Measurements from ENCODE around the gene CCDC187.

DNA sequence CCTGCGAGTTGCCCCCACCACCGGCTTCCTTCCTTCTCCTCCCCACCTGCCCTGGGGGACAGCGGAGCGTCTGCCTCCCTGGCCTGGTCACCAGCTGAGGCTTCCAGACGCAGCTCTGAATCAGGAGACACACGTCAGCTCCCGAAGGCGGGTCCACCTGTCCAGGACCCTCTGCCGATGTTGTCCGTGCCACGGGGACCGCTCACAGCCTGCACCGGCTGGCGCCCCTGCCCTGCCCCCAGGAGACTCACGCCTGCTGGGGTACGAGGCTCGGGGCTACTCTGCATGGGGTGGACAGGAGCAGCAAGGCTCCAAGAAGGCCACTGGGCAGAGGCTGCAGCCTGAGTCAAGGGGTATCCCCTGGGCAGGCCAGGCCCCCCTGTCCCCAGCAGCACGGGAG is 1.9 kb upstream of the CCDC187 start:
- TF ChIP-seq, protein P1, sequence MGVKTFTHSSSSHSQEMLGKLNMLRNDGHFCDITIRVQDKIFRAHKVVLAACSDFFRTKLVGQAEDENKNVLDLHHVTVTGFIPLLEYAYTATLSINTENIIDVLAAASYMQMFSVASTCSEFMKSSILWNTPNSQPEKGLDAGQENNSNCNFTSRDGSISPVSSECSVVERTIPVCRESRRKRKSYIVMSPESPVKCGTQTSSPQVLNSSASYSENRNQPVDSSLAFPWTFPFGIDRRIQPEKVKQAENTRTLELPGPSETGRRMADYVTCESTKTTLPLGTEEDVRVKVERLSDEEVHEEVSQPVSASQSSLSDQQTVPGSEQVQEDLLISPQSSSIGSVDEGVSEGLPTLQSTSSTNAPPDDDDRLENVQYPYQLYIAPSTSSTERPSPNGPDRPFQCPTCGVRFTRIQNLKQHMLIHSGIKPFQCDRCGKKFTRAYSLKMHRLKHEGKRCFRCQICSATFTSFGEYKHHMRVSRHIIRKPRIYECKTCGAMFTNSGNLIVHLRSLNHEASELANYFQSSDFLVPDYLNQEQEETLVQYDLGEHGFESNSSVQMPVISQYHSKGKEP (CRISPR knock-in tag; IDR thresholded peaks at IDR 0.05): no peak
- TF ChIP-seq U2AF2 (IDR thresholded peaks at IDR 0.05; ENCODE audit: low read depth, low read length) (no peak), ZNF543 (CRISPR knock-in tag; IDR thresholded peaks at IDR 0.05) (no peak), ZZZ3 (CRISPR knock-in tag; IDR thresholded peaks at IDR 0.05; ENCODE audit: borderline replicate concordance) (no peak)
- TF ChIP-seq, protein P2, sequence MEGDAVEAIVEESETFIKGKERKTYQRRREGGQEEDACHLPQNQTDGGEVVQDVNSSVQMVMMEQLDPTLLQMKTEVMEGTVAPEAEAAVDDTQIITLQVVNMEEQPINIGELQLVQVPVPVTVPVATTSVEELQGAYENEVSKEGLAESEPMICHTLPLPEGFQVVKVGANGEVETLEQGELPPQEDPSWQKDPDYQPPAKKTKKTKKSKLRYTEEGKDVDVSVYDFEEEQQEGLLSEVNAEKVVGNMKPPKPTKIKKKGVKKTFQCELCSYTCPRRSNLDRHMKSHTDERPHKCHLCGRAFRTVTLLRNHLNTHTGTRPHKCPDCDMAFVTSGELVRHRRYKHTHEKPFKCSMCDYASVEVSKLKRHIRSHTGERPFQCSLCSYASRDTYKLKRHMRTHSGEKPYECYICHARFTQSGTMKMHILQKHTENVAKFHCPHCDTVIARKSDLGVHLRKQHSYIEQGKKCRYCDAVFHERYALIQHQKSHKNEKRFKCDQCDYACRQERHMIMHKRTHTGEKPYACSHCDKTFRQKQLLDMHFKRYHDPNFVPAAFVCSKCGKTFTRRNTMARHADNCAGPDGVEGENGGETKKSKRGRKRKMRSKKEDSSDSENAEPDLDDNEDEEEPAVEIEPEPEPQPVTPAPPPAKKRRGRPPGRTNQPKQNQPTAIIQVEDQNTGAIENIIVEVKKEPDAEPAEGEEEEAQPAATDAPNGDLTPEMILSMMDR (CRISPR knock-in tag; IDR thresholded peaks at IDR 0.05): no peak
